Right ventricle myocardium inferior (tissue), 1 donor: ENCODE data around the gene ULK2. TPM values are rescaled to one million over a fixed set of nuclear protein-coding genes. Genes with fewer than 3 reads are reported as not detected.
A peak's percentile ranks its signal among the peaks of the same experiment; 100 is the strongest.

ENCODE experiments used
- ATAC-seq: fragments of 200-7000 bp; cut with Tn5 transposase; one replicate; pipeline ENCODE4 v1.9.1; 2020; ENCODE audit warnings: mild to moderate bottlenecking, moderate library complexity
- DNase-seq: peaks from one replicate; pipeline ENCODE4 v3.0.0; 2021; ENCODE audit errors: missing footprints
- intact Hi-C: fragments of 100-400 bp; cut with DNase I; formaldehyde crosslinking; loops from one replicate; pipeline ENCODE4 v1.11.0; 2022
- total RNA-seq: library from RNA; stranded (reverse); fragmentation: NEBNext Ultra II Directional; extraction: Animal tissue kit (Norgen Biotek cat#: 25700); gene quantifications from one replicate; pipeline ENCODE4 v1.2.1, GENCODE V29; 2021
- donor health status: DM: no; HTN: yes; CAD: no; lungs with severe emphysema.

Gene ULK2
- total RNA-seq, 1 donor from 2014 or later = 14.7 TPM

- intact Hi-C loops = loop anchor here (5.0 to 10.0 kb wide), 2 partner anchors 49 to 107 kb away; partner anchors contain the start of gene ALDH3A2
- ATAC-seq (peak; percentile 74), DNase-seq (peak; percentile 62)
Observed at GRCh38 chr17:19753661-19754463, 113.9 kb downstream of the ULK2 start.

DNA sequence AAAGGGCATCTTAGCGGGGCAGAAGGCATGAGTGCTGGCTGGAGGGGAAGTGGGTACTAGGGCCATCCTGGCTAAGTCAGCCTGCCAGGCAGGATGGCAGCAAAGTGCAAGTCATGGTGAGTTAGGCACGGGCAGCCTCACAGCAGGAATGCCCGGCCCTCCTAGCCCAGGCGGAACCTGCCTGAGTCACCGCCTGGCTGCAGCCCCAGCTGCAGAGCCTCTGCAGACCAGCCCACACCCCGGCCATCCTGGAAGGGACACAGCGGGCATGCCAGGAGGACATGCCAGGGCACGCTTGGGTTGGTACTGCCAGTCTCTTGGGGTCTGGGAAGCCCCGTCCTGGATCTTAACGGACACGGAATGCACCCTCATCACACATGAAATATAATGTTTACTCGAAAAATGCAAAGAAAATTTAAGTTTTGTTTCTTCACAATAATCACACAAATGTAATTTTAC lies 114.7 kb downstream of the ULK2 start:
- intact Hi-C loops = loop anchor here (5.0 to 10.0 kb wide), 2 partner anchors 48 to 106 kb away; partner anchors contain the start of gene ALDH3A2
- peak; percentile 80 for DNase-seq
- peak; percentile 87 for ATAC-seq

GRCh38 chr17:19752216-19753050 lies 115.3 kb downstream of the ULK2 start:
- intact Hi-C loops = loop anchor here (5.0 to 10.0 kb wide), 2 partner anchors 48 to 105 kb away; partner anchors contain the start of gene ALDH3A2
- DNase-seq (no peak), ATAC-seq (no peak)

- ATAC-seq (no peak), DNase-seq (no peak)
- intact Hi-C loops = loop anchor here (5.0 to 10.0 kb wide), 2 partner anchors 46 to 104 kb away; partner anchors contain the start of gene ALDH3A2
Observed at GRCh38 chr17:19750835-19751234, 116.9 kb downstream of the ULK2 start.

GRCh38 chr17:19750020-19750572 lies 117.6 kb downstream of the ULK2 start:
- intact Hi-C loops = loop anchor here (5.0 to 10.0 kb wide), 2 partner anchors 45 to 103 kb away; partner anchors contain the start of gene ALDH3A2
- DNase-seq = no peak
- ATAC-seq = no peak

DNA sequence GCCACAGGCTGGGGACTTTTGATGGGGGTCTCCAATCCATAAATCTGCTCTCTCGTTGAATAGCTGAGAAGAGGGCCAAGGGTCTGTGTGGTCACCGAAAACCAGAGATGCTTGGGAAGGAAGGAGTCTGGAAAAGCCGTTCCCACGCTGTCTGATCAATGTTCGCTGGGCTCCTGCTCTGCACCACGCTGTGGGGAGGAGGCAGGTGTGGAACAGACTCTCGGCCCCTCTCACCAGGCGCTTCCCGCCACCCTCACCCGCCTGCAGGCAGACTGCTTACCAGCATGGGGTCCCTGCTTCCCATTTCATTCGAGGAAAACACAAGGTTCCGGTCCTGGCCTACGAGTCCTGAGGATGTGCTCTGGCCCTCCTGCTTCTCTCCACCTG lies 118.9 kb downstream of the ULK2 start:
- intact Hi-C loops = no loop called here
- ATAC-seq (no peak), DNase-seq (no peak)

DNA sequence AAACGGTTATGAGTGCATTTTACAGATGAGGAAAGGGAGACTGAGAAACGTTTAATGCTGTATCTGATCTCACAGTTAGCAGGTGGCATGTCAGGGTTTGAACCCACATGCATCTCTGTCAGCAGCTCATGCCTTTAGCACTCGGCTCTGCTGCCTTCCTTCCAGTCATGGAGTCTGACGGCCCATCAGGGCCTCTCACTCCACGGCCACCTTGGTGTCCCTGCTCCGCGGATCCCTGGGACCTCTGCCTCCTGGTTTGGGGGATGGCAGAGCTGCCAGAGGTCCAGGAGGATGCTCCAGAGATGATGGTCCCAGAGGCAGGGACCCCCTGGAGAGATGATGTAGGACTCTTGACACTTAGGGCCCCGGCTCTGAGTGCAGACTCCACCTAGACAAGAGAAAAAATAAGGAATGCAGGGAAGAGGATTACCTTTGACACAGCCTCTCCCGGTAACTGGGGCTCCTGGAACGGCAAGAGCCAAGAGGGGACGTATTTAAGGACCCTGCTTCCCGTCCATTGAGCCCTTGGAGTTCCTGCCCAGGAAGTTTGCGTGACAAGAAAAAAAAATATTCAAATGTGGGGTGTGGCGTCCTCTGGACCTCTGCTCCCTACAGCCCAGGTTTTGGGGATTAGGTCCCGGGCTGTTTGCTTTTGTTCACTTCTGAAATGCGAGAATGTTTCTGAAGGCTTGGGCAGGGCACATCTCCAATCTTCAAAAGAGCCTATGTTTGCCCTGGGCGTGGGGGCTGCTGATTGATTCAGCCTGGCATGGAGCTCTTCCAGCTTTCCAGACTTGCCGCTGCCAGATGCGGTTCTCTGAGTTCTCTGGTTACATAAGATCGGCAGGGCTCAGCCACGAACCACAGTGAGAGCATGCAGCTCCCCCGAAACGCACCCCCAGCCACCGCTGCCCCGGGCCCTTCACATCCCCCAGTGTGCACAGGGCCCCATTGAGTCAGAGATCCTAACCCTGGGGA lies 119.6 kb downstream of the ULK2 start, which contains the start of gene ALDH3A1:
TSS of gene ALDH3A1 (minus strand) at position 470 of the 978 bp plus-strand sequence. CDS start 3,169 bp downstream, outside the sequence.
- DNase-seq (no peak), ATAC-seq (no peak)
- intact Hi-C loops = no loop called here

- DNase-seq (peak; percentile 53), ATAC-seq (no peak)
- intact Hi-C loops = no loop called here
Observed at GRCh38 chr17:19747159-19747719, 120.5 kb downstream of the ULK2 start.

GRCh38 chr17:19746517-19746916 lies 121.2 kb downstream of the ULK2 start:
- peak; percentile 28 for DNase-seq
- intact Hi-C loops = no loop called here

DNA sequence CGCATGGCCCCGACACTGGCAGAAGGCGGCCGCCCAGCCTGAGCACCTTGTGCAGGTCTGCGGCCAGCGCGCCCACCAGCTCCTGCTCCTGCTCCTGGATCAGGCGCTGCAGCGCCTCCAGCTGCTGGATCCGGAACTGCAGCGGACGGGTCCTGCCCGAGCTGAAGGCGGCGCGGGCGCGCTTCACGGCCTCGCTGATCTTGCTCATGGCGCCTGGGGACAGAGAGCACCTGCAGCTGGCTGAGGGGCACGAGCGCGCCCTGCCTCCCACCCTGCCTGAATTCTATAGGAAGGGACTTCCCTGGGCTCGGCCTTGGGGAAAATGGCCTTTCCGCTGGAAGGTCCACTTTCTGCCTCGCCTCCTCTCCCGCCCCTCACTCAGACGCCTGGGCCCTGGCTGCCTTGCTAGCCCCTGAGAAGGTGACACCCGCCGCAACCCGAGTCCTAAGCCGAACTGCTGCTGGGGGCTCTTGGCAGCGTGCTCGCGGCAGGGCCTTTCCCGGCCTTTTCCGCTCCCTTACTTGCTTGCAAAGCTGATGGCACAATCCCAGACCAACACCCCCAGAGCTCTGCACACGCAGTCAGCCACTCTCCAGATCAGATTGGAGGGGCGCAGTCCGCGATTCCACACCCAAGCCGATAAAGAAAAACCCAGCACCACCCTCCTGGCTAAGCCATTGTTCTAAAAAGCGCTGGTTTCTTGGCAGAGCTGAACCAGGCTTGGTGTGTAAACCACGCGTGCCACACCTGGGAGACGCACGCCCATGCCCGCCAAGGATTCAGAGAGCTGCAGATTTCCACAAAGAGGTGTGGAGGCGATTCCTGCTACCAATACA lies 122.6 kb downstream of the ULK2 start:
- intact Hi-C loops = no loop called here
- peak; percentile 92 for DNase-seq
- ATAC-seq = peak; percentile 90

More at GRCh38 chr17:19746517-19746916, 121.2 kb downstream of the ULK2 start:
- no peak for ATAC-seq

DNA sequence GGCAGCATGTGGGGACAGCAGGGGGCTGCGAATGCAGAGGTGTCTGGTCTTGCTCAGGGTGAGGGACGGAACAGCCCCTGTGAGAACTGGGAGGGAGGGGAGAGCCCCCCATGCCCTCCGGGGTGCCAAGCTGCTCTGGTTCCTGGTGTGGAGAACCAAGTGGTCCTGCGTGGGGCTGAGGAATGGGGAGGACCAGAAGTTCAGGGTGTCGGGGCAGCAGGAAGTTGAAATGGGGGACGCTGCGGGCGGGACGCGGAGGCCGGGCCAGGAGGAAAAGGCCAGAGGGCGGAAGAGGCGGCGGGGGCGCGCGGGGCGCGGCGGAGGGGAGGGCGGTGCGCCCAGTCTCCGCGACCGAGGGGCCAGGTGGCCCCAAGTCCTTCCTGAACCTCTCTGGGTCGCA lies 123.2 kb downstream of the ULK2 start:
- no peak for DNase-seq
- peak; percentile 61 for ATAC-seq
- intact Hi-C loops = no loop called here

DNA sequence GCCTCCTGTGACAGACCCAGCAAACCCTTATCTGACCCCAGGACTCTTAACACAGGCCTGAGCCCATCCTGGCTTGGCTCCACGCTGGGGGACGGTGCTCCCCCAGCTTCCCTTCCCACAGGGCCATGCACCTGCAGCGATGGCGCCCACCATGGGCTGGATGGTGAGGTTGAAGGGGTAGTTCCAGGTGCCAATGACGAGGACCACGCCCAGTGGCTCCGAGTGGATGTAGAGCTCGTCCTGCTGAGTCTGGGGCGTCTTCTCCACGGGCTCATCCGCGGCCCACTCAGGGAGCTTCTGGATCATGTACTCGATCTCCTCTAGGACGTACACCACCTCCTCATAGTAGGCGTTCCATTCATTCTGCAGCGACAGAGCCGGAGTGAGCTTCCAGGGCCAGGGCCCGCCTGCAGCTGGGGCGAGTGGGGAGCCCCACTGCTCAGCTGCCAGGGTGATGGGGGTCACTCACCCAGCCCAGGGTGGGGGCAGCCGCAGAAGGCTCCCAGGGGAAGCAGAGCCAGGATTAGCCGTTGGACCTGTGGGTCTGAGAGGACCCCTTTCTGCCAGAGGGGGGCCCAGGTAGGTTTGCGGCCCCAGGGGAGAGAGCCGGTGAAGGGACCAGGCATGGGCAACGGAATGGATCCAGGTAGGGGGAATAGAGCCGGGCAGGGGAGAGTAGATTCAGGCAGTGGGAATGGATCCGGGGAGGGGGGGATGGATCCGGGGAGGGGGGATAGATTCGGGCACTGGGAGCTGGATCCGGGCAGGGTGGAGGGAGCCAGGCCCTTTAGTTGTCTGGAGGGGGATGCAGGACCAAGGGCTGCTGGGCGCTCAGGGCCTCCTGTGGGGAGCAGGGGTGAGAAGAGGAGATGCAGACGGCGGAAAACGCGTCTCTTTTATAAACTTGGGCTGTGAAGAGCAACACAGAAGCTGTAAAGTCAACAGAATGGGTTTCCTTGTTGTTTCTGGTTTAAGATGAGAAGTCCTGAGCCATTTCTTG lies 124.3 kb downstream of the ULK2 start:
- no peak for ATAC-seq
- intact Hi-C loops = no loop called here
- peak; percentile 65 for DNase-seq

DNA sequence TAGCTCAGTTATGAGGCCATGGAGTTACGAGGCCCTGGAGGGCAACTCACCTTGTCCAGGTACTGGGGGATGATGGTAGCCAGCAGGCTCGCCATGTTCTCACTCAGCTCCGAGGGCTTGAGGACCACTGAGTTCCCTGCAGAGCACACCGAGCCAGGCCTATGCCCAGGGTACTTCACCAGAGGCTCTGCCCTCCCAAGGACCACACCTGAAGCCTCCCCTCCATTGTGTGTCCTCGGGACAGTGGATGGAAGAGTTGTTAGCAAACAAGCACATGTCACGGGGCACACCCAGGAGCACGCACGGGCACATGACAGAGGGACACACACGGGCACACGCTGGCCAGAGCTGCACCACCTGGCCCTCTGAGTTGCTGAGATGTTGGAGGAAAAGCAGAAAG lies 125.2 kb downstream of the ULK2 start:
- no peak for ATAC-seq
- intact Hi-C loops = no loop called here

DNA sequence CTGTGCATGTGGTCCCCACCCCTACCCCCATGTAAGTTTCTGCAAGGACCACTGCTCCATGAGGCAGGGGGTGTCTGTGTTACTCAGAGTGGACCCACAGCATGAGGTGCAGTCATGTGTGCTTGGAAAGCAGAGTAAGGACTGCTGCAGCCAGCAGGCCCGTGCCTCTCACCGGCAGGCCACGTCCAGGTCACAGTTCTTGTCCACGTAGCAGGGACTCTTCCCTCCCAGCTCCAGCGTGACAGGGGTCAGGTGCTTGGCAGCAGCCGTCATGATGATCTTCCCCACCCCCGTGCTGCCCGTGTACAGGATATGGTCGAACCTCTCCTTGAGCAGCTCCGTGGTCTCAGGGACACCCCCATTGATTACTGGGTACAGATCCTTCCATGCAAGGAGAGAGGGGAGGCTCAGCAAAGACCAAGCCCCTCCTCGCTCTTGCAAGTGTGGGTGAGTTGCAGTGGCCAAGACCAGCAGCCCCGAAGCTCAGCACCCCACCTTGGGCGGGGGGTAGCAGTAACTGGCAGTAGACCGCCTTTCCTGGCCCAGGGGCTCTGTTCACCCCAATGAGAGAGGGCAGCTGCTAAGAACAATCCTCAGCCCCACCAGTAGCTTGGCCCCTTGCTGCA lies 125.8 kb downstream of the ULK2 start:
- ATAC-seq (no peak), DNase-seq (peak; percentile 44)
- intact Hi-C loops = no loop called here

More for the DNA sequence above, 125.2 kb downstream of the ULK2 start:
- DNase-seq = peak; percentile 46

DNA sequence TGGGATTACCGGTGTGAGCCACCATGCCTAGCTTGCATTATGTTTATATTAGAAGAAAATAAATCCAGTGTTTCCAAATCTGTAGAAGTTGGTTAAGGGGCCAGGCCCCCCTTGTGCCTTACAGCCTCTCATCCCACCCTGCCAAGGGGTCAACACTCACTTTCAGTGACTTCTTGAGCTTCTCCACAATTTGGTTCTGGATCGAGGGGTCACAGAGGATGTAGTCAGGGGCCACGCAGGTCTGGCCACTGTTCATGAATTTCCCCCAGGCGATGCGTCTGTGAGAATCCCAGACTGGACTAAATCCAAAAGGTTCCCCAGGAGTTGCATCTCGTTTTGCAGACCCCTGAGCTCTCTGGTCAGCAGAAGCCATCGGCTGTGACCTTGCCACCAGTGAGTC lies 126.8 kb downstream of the ULK2 start:
- ATAC-seq = no peak
- DNase-seq = peak; percentile 14
- intact Hi-C loops = no loop called here
